SK-N-SH (cell line): ENCODE measurements around the gene LIMS2.

ENCODE experiments used
- EP300 ChIP-seq, 2 experiments: IDR thresholded peaks; 2 replicates each; pipeline versions ENCODE4 v1.4.0 to v1.6.1; 2012; ENCODE audit warnings: borderline replicate concordance in 1 of 2, low read depth in 1 of 2, low read length in 1 of 2
- EZH2phosphoT487 ChIP-seq: fragments of 200-600 bp; sonication (generic); IDR thresholded peaks from 2 replicates; pipeline ENCODE4 v1.6.1; 2017; ENCODE audit warnings: low read depth, mixed run types, mild to moderate bottlenecking, antibody characterized with exemption, moderate library complexity, borderline replicate concordance
- GABPA ChIP-seq: IDR thresholded peaks from 2 replicates; pipeline ENCODE4 v1.4.0; 2012; ENCODE audit warnings: low read depth, mild to moderate bottlenecking
- POLR2AphosphoS5 ChIP-seq: IDR thresholded peaks from 2 replicates; pipeline ENCODE4 v1.6.1; 2012; ENCODE audit warnings: low read depth, low read length
- SIN3A ChIP-seq: IDR thresholded peaks from 2 replicates; pipeline ENCODE4 v1.6.1; 2012; ENCODE audit warnings: low read depth, mild to moderate bottlenecking, low read length, moderate library complexity, borderline replicate concordance
- TF ChIP-seq, protein P1 (sequence below): IDR thresholded peaks from 2 replicates; pipeline ENCODE4; 2012
- TF ChIP-seq, protein P2 (sequence below): fragments of 200-600 bp; sonication (generic); IDR thresholded peaks from 2 replicates; pipeline ENCODE4 v1.6.1; 2017; ENCODE audit warnings: antibody characterized with exemption, mild to moderate bottlenecking, moderate library complexity

DNA sequence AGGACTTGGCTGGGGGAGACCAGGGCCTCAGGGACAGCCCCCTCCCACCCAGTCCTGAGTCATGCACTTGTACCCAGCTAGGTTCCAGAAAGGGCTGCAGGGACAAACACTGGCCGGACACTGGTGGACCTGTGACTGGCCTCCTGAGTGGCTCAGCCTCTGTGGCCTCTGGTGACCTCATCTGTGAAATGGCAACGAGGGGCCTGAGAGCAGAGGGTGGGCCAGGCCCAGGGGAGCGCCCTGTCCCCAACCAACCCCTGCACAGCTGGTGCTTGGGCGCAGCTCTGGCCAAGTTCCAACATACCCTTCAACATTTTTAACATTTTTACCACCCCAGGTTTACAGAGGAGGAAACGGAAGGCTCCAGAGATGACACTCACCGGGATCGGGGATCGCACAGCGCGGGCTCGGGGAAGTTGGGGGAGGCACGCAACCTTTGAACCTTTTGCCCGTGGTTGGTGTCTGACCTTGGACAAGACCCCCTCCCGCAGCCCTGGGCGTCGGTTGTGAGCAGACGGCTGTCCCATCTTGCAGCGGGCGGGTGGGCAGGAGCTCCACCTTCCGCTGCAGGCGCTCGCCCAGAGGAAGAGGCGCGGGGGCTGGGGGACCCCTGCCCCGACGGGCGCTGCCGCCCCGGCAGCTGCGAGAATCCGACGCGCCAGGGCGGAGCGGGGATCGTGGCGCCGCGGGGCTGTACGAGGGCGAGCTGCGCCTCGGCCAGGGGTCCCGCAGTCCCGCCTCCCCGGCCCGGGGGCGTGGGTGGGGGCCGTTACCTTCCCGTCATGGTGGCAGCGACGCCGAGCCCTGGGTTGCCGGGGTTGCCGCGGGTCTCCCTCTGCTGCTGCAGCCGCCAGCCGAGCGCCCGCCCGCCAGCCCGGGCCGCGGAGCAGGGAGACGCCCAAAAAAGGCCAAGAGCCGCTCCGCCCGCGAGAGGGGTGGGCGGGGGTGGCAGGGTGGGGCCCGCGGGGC, 805 bp downstream of the LIMS2 start:
- TF ChIP-seq SIN3A (no peak), EZH2phosphoT487 (no peak), EP300 (IDR thresholded peaks at IDR 0.05; ENCODE audit: borderline replicate concordance in 1 of 2, low read depth in 1 of 2, low read length in 1 of 2) (no peak), GABPA (no peak), POLR2AphosphoS5 (no peak)
- TF ChIP-seq, protein P1, sequence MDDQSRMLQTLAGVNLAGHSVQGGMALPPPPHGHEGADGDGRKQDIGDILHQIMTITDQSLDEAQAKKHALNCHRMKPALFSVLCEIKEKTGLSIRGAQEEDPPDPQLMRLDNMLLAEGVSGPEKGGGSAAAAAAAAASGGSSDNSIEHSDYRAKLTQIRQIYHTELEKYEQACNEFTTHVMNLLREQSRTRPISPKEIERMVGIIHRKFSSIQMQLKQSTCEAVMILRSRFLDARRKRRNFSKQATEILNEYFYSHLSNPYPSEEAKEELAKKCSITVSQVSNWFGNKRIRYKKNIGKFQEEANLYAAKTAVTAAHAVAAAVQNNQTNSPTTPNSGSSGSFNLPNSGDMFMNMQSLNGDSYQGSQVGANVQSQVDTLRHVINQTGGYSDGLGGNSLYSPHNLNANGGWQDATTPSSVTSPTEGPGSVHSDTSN = no peak
- TF ChIP-seq, protein P2, sequence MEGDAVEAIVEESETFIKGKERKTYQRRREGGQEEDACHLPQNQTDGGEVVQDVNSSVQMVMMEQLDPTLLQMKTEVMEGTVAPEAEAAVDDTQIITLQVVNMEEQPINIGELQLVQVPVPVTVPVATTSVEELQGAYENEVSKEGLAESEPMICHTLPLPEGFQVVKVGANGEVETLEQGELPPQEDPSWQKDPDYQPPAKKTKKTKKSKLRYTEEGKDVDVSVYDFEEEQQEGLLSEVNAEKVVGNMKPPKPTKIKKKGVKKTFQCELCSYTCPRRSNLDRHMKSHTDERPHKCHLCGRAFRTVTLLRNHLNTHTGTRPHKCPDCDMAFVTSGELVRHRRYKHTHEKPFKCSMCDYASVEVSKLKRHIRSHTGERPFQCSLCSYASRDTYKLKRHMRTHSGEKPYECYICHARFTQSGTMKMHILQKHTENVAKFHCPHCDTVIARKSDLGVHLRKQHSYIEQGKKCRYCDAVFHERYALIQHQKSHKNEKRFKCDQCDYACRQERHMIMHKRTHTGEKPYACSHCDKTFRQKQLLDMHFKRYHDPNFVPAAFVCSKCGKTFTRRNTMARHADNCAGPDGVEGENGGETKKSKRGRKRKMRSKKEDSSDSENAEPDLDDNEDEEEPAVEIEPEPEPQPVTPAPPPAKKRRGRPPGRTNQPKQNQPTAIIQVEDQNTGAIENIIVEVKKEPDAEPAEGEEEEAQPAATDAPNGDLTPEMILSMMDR = no peak
